HPDE6-E6E7 (cell line): ENCODE measurements around the gene TPRX2.
"Not testable (repeated sequence)": the region's sequence is repeated elsewhere in the genome, so short reads cannot be mapped to it uniquely, and the experiment has no call there.

Experiments used
- DNase-seq: peaks from one replicate; pipeline ENCODE4 v3.0.0; 2011; ENCODE audit warnings: missing footprints; ENCODE audit errors: extremely low spot score

Gene TPRX2

GRCh38 chr19:47858646-47859285, at the start of gene TPRX2:
Gene TPRX2, plus strand, starts transcription at chr19:47859235. Its CDS starts 12 bp downstream, at chr19:47859247.
- not testable (repeated sequence) for DNase-seq

GRCh38 chr19:47813304-47813994, 45.6 kb upstream of the TPRX2 start:
- DNase-seq, result peak; percentile 44

- no peak for DNase-seq
Observed at GRCh38 chr19:47813995-47814328, 45.1 kb upstream of the TPRX2 start.

GRCh38 chr19:47816270-47816669, 42.8 kb upstream of the TPRX2 start:
- DNase-seq, result not testable (repeated sequence)

- not testable (repeated sequence) for DNase-seq
Observed at GRCh38 chr19:47818221-47818620, 40.8 kb upstream of the TPRX2 start.

GRCh38 chr19:47819858-47820257, 39.2 kb upstream of the TPRX2 start:
- DNase-seq, result no peak

- no peak for DNase-seq
Observed at GRCh38 chr19:47820410-47820809, 38.6 kb upstream of the TPRX2 start.

- DNase-seq, result no peak
Observed at GRCh38 chr19:47821460-47822020, 37.5 kb upstream of the TPRX2 start, which contains the start of gene CRX. Gene CRX, plus strand, starts transcription at chr19:47821937. Its CDS starts 12,507 bp downstream, at chr19:47834444.

- DNase-seq, result no peak
Observed at GRCh38 chr19:47824396-47824795, 34.6 kb upstream of the TPRX2 start.

- DNase-seq, result no peak
Observed at GRCh38 chr19:47826800-47827199, 32.2 kb upstream of the TPRX2 start.

GRCh38 chr19:47832723-47833122, 26.3 kb upstream of the TPRX2 start:
- no peak for DNase-seq

- no peak for DNase-seq
Observed at GRCh38 chr19:47836038-47836437, 23.0 kb upstream of the TPRX2 start.

GRCh38 chr19:47839411-47839810, 19.6 kb upstream of the TPRX2 start:
- no peak for DNase-seq

- DNase-seq, result no peak
Observed at GRCh38 chr19:47839913-47840312, 19.1 kb upstream of the TPRX2 start.

- no peak for DNase-seq
Observed at GRCh38 chr19:47842941-47843340, 16.1 kb upstream of the TPRX2 start.

GRCh38 chr19:47848425-47848822, 10.6 kb upstream of the TPRX2 start:
- DNase-seq, result no peak

- no peak for DNase-seq
Observed at GRCh38 chr19:47848823-47849473, 10.1 kb upstream of the TPRX2 start.

GRCh38 chr19:47853003-47853402, 6.0 kb upstream of the TPRX2 start:
- no peak for DNase-seq

- no peak for DNase-seq
Observed at GRCh38 chr19:47854459-47854858, 4.6 kb upstream of the TPRX2 start.

GRCh38 chr19:47858231-47858630, 804 bp upstream of the TPRX2 start:
- peak; percentile 31 for DNase-seq

GRCh38 chr19:47859838-47860237, 803 bp downstream of the TPRX2 start:
- not testable (repeated sequence) for DNase-seq

- no peak for DNase-seq
Observed at GRCh38 chr19:47860602-47861297, 1.7 kb downstream of the TPRX2 start.
